SK-N-SH (cell line): ENCODE data around the gene SLC1A3. TPM values are rescaled to one million over a fixed set of nuclear protein-coding genes. Genes with fewer than 3 reads are reported as not detected.

Experiments
- CTCF ChIA-PET: fragments of 300-600, 350-600 bp; formaldehyde crosslinking; extraction: SDS; loops from one replicate; lab custom pipeline; 2021; lab: Yijun Ruan, JAX
- POLR2A ChIA-PET: fragments of 350-600 bp; sonication (Branson Sonifier 250); formaldehyde crosslinking; extraction: SDS; loops from one replicate; lab custom pipeline; 2020; ENCODE audit warnings: antibody characterized with exemption, inconsistent platforms; lab: Yijun Ruan, JAX
- DNase-seq: peaks from one replicate; pipeline ENCODE4 v3.0.0; 2012
- H2AFZ ChIP-seq: fragments of 200-600 bp; sonication (generic); 2 replicates; pipeline ENCODE4 v1.8.1; 2016; ENCODE audit warnings: antibody characterized with exemption, mild to moderate bottlenecking, low read depth
- H3F3A ChIP-seq: fragments of 200-600 bp; sonication (generic); replicated peaks from 2 replicates; pipeline ENCODE3; 2016; ENCODE audit warnings: antibody characterized with exemption, mild to moderate bottlenecking; ENCODE audit not compliant: insufficient read depth
- H3K27ac ChIP-seq, 2 experiments: fragments of 200-500 bp in 1 of 2; fragments of 200-600 bp in 1 of 2; sonication (Bioruptor generic) in 1 of 2; sonication (generic), shearing (Covaris generic) in 1 of 2; 2 replicates each; pipeline versions ENCODE4 v1.5.1 to v1.6.1; 2014 to 2016; ENCODE audit warnings: low read depth in 2 of 2, inconsistent platforms in 1 of 2, low read length in 1 of 2, mild to moderate bottlenecking in 1 of 2, mixed read lengths in 1 of 2
- H3K27me3 ChIP-seq: fragments of 200-600 bp; sonication (generic), shearing (Covaris generic); 2 replicates; pipeline ENCODE4 v1.6.1; 2016; ENCODE audit warnings: mixed run types; ENCODE audit not compliant: insufficient read depth
- H3K36me3 ChIP-seq, 2 experiments: fragments of 200-500 bp in 1 of 2; fragments of 200-600 bp in 1 of 2; sonication (Bioruptor generic) in 1 of 2; sonication (generic) in 1 of 2; replicated peaks in 1 of 2; 2 replicates each; pipeline versions ENCODE3 to v1.5.1; 2014 to 2016; ENCODE audit warnings: low read length in 1 of 2, mild to moderate bottlenecking in 1 of 2; ENCODE audit not compliant: insufficient read depth in 2 of 2, control insufficient read depth in 1 of 2
- H3K4me1 ChIP-seq, 2 experiments: fragments of 200-500 bp in 1 of 2; fragments of 200-600 bp in 1 of 2; sonication (Bioruptor generic) in 1 of 2; sonication (generic), shearing (Covaris generic) in 1 of 2; 2 replicates each; pipeline versions ENCODE4 v1.5.1 to v1.6.1; 2014 to 2016; ENCODE audit warnings: low read depth in 1 of 2, low read length in 1 of 2, mixed run types in 1 of 2; ENCODE audit not compliant: insufficient read depth in 2 of 2, control insufficient read depth in 1 of 2
- H3K4me2 ChIP-seq: fragments of 200-600 bp; sonication (generic), shearing (Covaris generic); 2 replicates; pipeline ENCODE4 v1.6.1; 2017; ENCODE audit warnings: mixed run types
- H3K4me3 ChIP-seq, 2 experiments: fragments of 200-500 bp in 1 of 2; fragments of 200-600 bp in 1 of 2; sonication (Bioruptor generic) in 1 of 2; sonication (generic), shearing (Covaris generic) in 1 of 2; 2 replicates each; pipeline versions ENCODE4 v1.5.1 to v1.8.1; 2014 to 2016; ENCODE audit warnings: low read depth in 2 of 2, inconsistent platforms in 1 of 2, low read length in 1 of 2, mild to moderate bottlenecking in 1 of 2, mixed read lengths in 1 of 2, moderate library complexity in 1 of 2
- H3K79me2 ChIP-seq: fragments of 200-600 bp; sonication (generic); 2 replicates; pipeline ENCODE4 v1.8.1; 2017; ENCODE audit warnings: mild to moderate bottlenecking; ENCODE audit not compliant: insufficient read depth
- H3K9ac ChIP-seq: fragments of 200-600 bp; sonication (generic); 2 replicates; pipeline ENCODE4 v1.6.1; 2017; ENCODE audit warnings: mixed run types
- H3K9me2 ChIP-seq: fragments of 200-600 bp; sonication (generic); 2 replicates; pipeline ENCODE4 v1.6.1; 2017; ENCODE audit warnings: mixed run types
- H3K9me3 ChIP-seq: fragments of 200-600 bp; sonication (generic); 2 replicates; pipeline ENCODE4 v1.6.1; 2017; ENCODE audit warnings: mixed run types, mild to moderate bottlenecking, moderate library complexity
- H4K20me1 ChIP-seq: fragments of 200-600 bp; sonication (generic); 2 replicates; pipeline ENCODE4 v1.6.1; 2017; ENCODE audit warnings: mild to moderate bottlenecking, mixed run types; ENCODE audit not compliant: insufficient read depth
- CTCF ChIP-seq: fragments of 200-600 bp; sonication (generic); IDR thresholded peaks from 2 replicates; pipeline ENCODE4 v1.6.1; 2017; ENCODE audit warnings: antibody characterized with exemption, mild to moderate bottlenecking, moderate library complexity
- ELF1 ChIP-seq: IDR thresholded peaks from 2 replicates; pipeline ENCODE4 v1.4.0; 2012
- EP300 ChIP-seq, 2 experiments: IDR thresholded peaks; 2 replicates each; pipeline versions ENCODE4 v1.4.0 to v1.6.1; 2012; ENCODE audit warnings: borderline replicate concordance in 1 of 2, low read depth in 1 of 2, low read length in 1 of 2
- EZH2phosphoT487 ChIP-seq: fragments of 200-600 bp; sonication (generic); IDR thresholded peaks from 2 replicates; pipeline ENCODE4 v1.6.1; 2017; ENCODE audit warnings: low read depth, mixed run types, mild to moderate bottlenecking, antibody characterized with exemption, moderate library complexity, borderline replicate concordance
- FOXJ3 ChIP-seq: sonication (generic); formaldehyde crosslinking; IDR thresholded peaks from 2 replicates; pipeline ENCODE4 v1.5.1; 2020; ENCODE audit warnings: mild to moderate bottlenecking, missing genetic modification reagents
- FOXM1 ChIP-seq: IDR thresholded peaks from 2 replicates; pipeline ENCODE4 v1.4.0; 2012; ENCODE audit warnings: low read depth, mild to moderate bottlenecking
- GATA2 ChIP-seq: sonication (generic); formaldehyde crosslinking; IDR thresholded peaks from 2 replicates; pipeline ENCODE4 v1.5.0; 2020; ENCODE audit warnings: mild to moderate bottlenecking, missing genetic modification reagents
- NFIC ChIP-seq: IDR thresholded peaks from 2 replicates; pipeline ENCODE4 v1.4.0; 2012; ENCODE audit warnings: borderline replicate concordance
- NRF1 ChIP-seq: IDR thresholded peaks from 2 replicates; pipeline ENCODE4 v1.6.1; 2012; ENCODE audit warnings: low read depth, mild to moderate bottlenecking, low read length
- PBX3 ChIP-seq: IDR thresholded peaks from 2 replicates; pipeline ENCODE4; 2012
- POLR2AphosphoS5 ChIP-seq: IDR thresholded peaks from 2 replicates; pipeline ENCODE4 v1.6.1; 2012; ENCODE audit warnings: low read depth, low read length
- RAD21 ChIP-seq: IDR thresholded peaks from 2 replicates; pipeline ENCODE4 v1.6.1; 2012; ENCODE audit warnings: mild to moderate bottlenecking, low read length
- RCOR1 ChIP-seq: fragments of 150-350 bp; IDR thresholded peaks from 2 replicates; pipeline ENCODE4 v1.6.1; 2017; ENCODE audit warnings: antibody characterized with exemption, low read length
- RXRA ChIP-seq: IDR thresholded peaks from 2 replicates; pipeline ENCODE4 v1.4.0; 2012; ENCODE audit warnings: low read depth, mild to moderate bottlenecking, borderline replicate concordance
- TEAD4 ChIP-seq: IDR thresholded peaks from 2 replicates; pipeline ENCODE4 v1.4.0; 2012; ENCODE audit warnings: mild to moderate bottlenecking, borderline replicate concordance; ENCODE audit not compliant: insufficient read depth
- ZBTB33 ChIP-seq: IDR thresholded peaks from 2 replicates; pipeline ENCODE4 v1.4.0; 2012; ENCODE audit warnings: low read depth, borderline replicate concordance
- WGBS: methylation state at CpG from one replicate; pipeline ENCODE4 v1.1.6; 2017; ENCODE audit warnings: low lambda C conversion rate; 5-methylcytosine and 5-hydroxymethylcytosine counted together
- polyA plus RNA-seq, 3 experiments: library from polyadenylated mRNA; depleted of rRNA; stranded (reverse); fragments of >200 nt; gene quantifications; 2 replicates each; pipeline ENCODE4 v1.2.3, GENCODE V29; 2012
- TF ChIP-seq, protein P1 (sequence below): IDR thresholded peaks from 2 replicates; pipeline ENCODE4 v1.4.0; 2012; ENCODE audit warnings: low read depth, borderline replicate concordance

The SLC1A3 gene
- polyA plus RNA-seq, 1 of the 3 experiments (the other 2 are of a cell fraction): not detected

- Histone ChIP-seq H3K27me3 (peaks cover 16% of the 10 kb centered on the region; the same call in 1 of the 2 replicates), H3K4me2 (no peak overlapping the region), H2AFZ (no peak overlapping the region), H3K9me3 (no peaks in the 10 kb centered on the region), H3K4me3 (no peak overlapping the region), H3K79me2 (no peaks in the 10 kb centered on the region), H3K27ac (no peak overlapping the region), H3K9me2 (no peaks in the 10 kb centered on the region), H3F3A (no peaks in the 10 kb centered on the region), H3K4me1 (no peaks in the 10 kb centered on the region), H4K20me1 (no peaks in the 10 kb centered on the region), H3K9ac (no peak overlapping the region), H3K36me3 (no peaks in the 10 kb centered on the region)
- POLR2A ChIA-PET: no interaction called here
- CTCF ChIA-PET: no interaction called here
- 12% methylated on average over 6 of the region's 6 CpGs for WGBS
- no peak for DNase-seq
- TF ChIP-seq TEAD4 (no peak), NRF1 (no peak), RCOR1 (no peak), ELF1 (no peak), RAD21 (no peak), EP300 (IDR thresholded peaks at IDR 0.05; ENCODE audit: borderline replicate concordance in 1 of 2, low read depth in 1 of 2, low read length in 1 of 2) (no peak), PBX3 (no peak), EZH2phosphoT487 (no peak)
- TF ChIP-seq, all 33 proteins: peak for 0
These were observed 6.2 kb upstream of the SLC1A3 start for GRCh38 chr5:36599986-36600779.

GRCh38 chr5:36600917-36601527 is 5.4 kb upstream of the SLC1A3 start:
- H3K9me3 ChIP-seq: no peaks in the 10 kb centered on the region
- H4K20me1 ChIP-seq: no peaks in the 10 kb centered on the region
- peaks cover 24% of the 10 kb centered on the region; the same call in 1 of the 2 replicates for H3K27me3 ChIP-seq
- no peaks in the 10 kb centered on the region for H3K79me2 ChIP-seq
- H3K27ac ChIP-seq: no peak overlapping the region
- no peak overlapping the region for H3K4me3 ChIP-seq
- TF ChIP-seq ZBTB33: no peak
- TF ChIP-seq, protein P1, sequence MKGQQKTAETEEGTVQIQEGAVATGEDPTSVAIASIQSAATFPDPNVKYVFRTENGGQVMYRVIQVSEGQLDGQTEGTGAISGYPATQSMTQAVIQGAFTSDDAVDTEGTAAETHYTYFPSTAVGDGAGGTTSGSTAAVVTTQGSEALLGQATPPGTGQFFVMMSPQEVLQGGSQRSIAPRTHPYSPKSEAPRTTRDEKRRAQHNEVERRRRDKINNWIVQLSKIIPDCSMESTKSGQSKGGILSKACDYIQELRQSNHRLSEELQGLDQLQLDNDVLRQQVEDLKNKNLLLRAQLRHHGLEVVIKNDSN: no peak
- no peak for TF ChIP-seq RXRA
- TF ChIP-seq CTCF: no peak
- no peak for TF ChIP-seq FOXJ3 (CRISPR knock-in tag)
- TF ChIP-seq NFIC: no peak
- TF ChIP-seq GATA2: no peak
- no peak for TF ChIP-seq POLR2AphosphoS5
- TF ChIP-seq FOXM1: no peak
- no peak overlapping the region; the same call in 1 of the 2 replicates for H2AFZ ChIP-seq
- WGBS: 6% methylated on average over 6 of the region's 6 CpGs
- no peaks in the 10 kb centered on the region for H3F3A ChIP-seq
- H3K4me1 ChIP-seq: no peaks in the 10 kb centered on the region
- no peaks in the 10 kb centered on the region for H3K9me2 ChIP-seq
- no peaks in the 10 kb centered on the region for H3K36me3 ChIP-seq
- no peak overlapping the region for H3K4me2 ChIP-seq
- no peak overlapping the region for H3K9ac ChIP-seq
- DNase-seq: no peak
- CTCF ChIA-PET: no interaction called here
- POLR2A ChIA-PET: no interaction called here
